ENCODE data around the gene TBC1D17.

TBC1D17 gene

GRCh38 chr19:49849433-49850220 is 27.9 kb upstream of the TBC1D17 start:
- DNase-seq = no peak

- DNase-seq = no peak
Measured at GRCh38 chr19:49850221-49850486, 27.3 kb upstream of the TBC1D17 start.

GRCh38 chr19:49850487-49851342 is 26.8 kb upstream of the TBC1D17 start, which contains the start of gene PTOV1:
Gene PTOV1 (plus strand): TSS chr19:49851159.
- peak; percentile 93 for DNase-seq

- DNase-seq = peak; percentile 85
Measured at GRCh38 chr19:49851456-49852259, 25.8 kb upstream of the TBC1D17 start.

GRCh38 chr19:49852631-49853126 is 24.8 kb upstream of the TBC1D17 start:
- no peak for DNase-seq

GRCh38 chr19:49853852-49854377 is 23.6 kb upstream of the TBC1D17 start:
- DNase-seq = no peak

GRCh38 chr19:49854378-49855263 is 22.9 kb upstream of the TBC1D17 start:
- DNase-seq = no peak

GRCh38 chr19:49855277-49855675 is 22.2 kb upstream of the TBC1D17 start:
- no peak for DNase-seq

- no peak for DNase-seq
Measured at GRCh38 chr19:49855676-49856573, 21.6 kb upstream of the TBC1D17 start.

- no peak for DNase-seq
Measured at GRCh38 chr19:49856574-49857021, 20.9 kb upstream of the TBC1D17 start.

GRCh38 chr19:49857061-49857837 is 20.3 kb upstream of the TBC1D17 start:
- no peak for DNase-seq

- no peak for DNase-seq
Measured at GRCh38 chr19:49857838-49858087, 19.7 kb upstream of the TBC1D17 start.

GRCh38 chr19:49858088-49858985 is 19.2 kb upstream of the TBC1D17 start:
- DNase-seq = no peak

- no peak for DNase-seq
Measured at GRCh38 chr19:49859682-49860335, 17.7 kb upstream of the TBC1D17 start.

GRCh38 chr19:49860336-49861102 is 17.0 kb upstream of the TBC1D17 start:
- DNase-seq = no peak

GRCh38 chr19:49861107-49861506 is 16.4 kb upstream of the TBC1D17 start:
- DNase-seq = no peak

GRCh38 chr19:49861541-49862378 is 15.7 kb upstream of the TBC1D17 start:
- DNase-seq = no peak
